Activated B cell treated with CpG ODN at 0.5 μM for 24 hours (primary cell): Measurements from ENCODE around the gene AFF1. TPM values are rescaled to one million over a fixed set of nuclear protein-coding genes. Genes with fewer than 3 reads are reported as not detected.
"Not testable (repeated sequence)": the region's sequence is repeated elsewhere in the genome, so short reads cannot be mapped to it uniquely, and the experiment has no call there.

Source experiments
- ATAC-seq: fragments of 200-7000 bp; cut with Tn5 transposase; one replicate; pipeline ENCODE4 v1.10.0; 2021; ENCODE audit warnings: low read depth, mild to moderate bottlenecking, moderate library complexity
- CTCF ChIA-PET: fragments of 350-600 bp; sonication (Branson Sonifier 250); formaldehyde crosslinking; loops from one replicate; lab custom pipeline; 2021; ENCODE audit warnings: antibody characterized with exemption; lab: Charles Lee
- POLR2A ChIA-PET: fragments of 350-600 bp; sonication (Branson Sonifier 250); formaldehyde crosslinking; loops from one replicate; lab custom pipeline; 2021; ENCODE audit warnings: antibody characterized with exemption; lab: Charles Lee
- DNase-seq: peaks from one replicate; pipeline ENCODE4 v3.0.0; 2022
- H3K27ac Mint-ChIP-seq: one replicate; pipeline ENCODE4 v1.8.0; 2020; ENCODE audit warnings: mixed read lengths
- H3K27me3 Mint-ChIP-seq: one replicate; pipeline ENCODE4 v1.8.0; 2021; ENCODE audit warnings: mixed read lengths
- H3K36me3 Mint-ChIP-seq: one replicate; pipeline ENCODE4 v1.8.0; 2021; ENCODE audit warnings: low read depth, mixed read lengths
- H3K4me1 Mint-ChIP-seq: one replicate; pipeline ENCODE4 v1.8.0; 2021; ENCODE audit warnings: mixed read lengths
- H3K4me3 Mint-ChIP-seq: one replicate; pipeline ENCODE4 v1.8.0; 2020; ENCODE audit warnings: mild to moderate bottlenecking, mixed read lengths
- H3K9me3 Mint-ChIP-seq: one replicate; pipeline ENCODE4 v1.8.0; 2020; ENCODE audit warnings: mixed read lengths
- CTCF ChIP-seq: fragments of 200-600 bp; IDR thresholded peaks from one replicate; pipeline ENCODE4 v1.8.0; 2022; ENCODE audit warnings: antibody characterized with exemption, mild to moderate bottlenecking
- intact Hi-C: fragments of 100-400 bp; cut with micrococcal nuclease; formaldehyde crosslinking; loops from one replicate; pipeline ENCODE4 v1.15.1; 2024
- total RNA-seq: library from RNA; stranded (reverse); gene quantifications from 2 replicates; pipeline ENCODE4 v1.2.3, GENCODE V29; 2022

AFF1 gene
- total RNA-seq, 1 donor from 2014 or later: 60.8 TPM

GRCh38 chr4:87077914-87078585, 143.2 kb downstream of the AFF1 start:
- Mint-ChIP-seq H3K4me1 (peaks cover 45% of the 10 kb centered on the region), H3K27ac (no peak overlapping the region), H3K9me3 (no peaks in the 10 kb centered on the region), H3K4me3 (no peak overlapping the region), H3K27me3 (no peaks in the 10 kb centered on the region), H3K36me3 (peaks cover 3% of the 10 kb centered on the region)
- no peak for DNase-seq
- intact Hi-C loops: no loop called here
- no peak for ATAC-seq
- ChIA-PET POLR2A (no interaction called here), CTCF (no interaction called here)
- TF ChIP-seq CTCF: no peak

GRCh38 chr4:87078987-87079486, 144.2 kb downstream of the AFF1 start:
- peaks cover 35% of the 10 kb centered on the region for H3K4me1 Mint-ChIP-seq
- intact Hi-C loops: no loop called here
- no peak overlapping the region for H3K4me3 Mint-ChIP-seq
- H3K27ac Mint-ChIP-seq: no peak overlapping the region
- DNase-seq (no peak), ATAC-seq (no peak)
- H3K27me3 Mint-ChIP-seq: no peaks in the 10 kb centered on the region
- no peak for TF ChIP-seq CTCF
- H3K9me3 Mint-ChIP-seq: no peaks in the 10 kb centered on the region
- ChIA-PET CTCF (interaction anchor here (1.1 to 1.3 kb wide), 2 partner anchors 13 to 156 kb away, joined by 4 to 6 read pairs; no protein-coding TSS in a partner anchor), POLR2A (interaction anchor here (0.9 to 1.1 kb wide), 2 partner anchors 57 to 73 kb away, joined by 3 to 5 read pairs; no protein-coding TSS in a partner anchor)
- peaks cover 5% of the 10 kb centered on the region for H3K36me3 Mint-ChIP-seq

GRCh38 chr4:87079967-87080366, 145.2 kb downstream of the AFF1 start:
- Mint-ChIP-seq H3K27me3 (no peaks in the 10 kb centered on the region), H3K27ac (no peak overlapping the region), H3K4me1 (peaks cover 27% of the 10 kb centered on the region), H3K4me3 (no peak overlapping the region), H3K36me3 (peaks cover 13% of the 10 kb centered on the region), H3K9me3 (no peaks in the 10 kb centered on the region)
- no peak for TF ChIP-seq CTCF
- ATAC-seq: no peak
- intact Hi-C loops: no loop called here
- ChIA-PET POLR2A (interaction anchor here (1.1 kb wide), 1 partner anchor 74 kb away, joined by 5 read pairs; no protein-coding TSS in a partner anchor), CTCF (interaction anchor here (1.1 to 1.3 kb wide), 2 partner anchors 12 to 157 kb away, joined by 4 to 6 read pairs; no protein-coding TSS in a partner anchor)
- DNase-seq: no peak

- TF ChIP-seq CTCF: no peak
- Mint-ChIP-seq H3K36me3 (peaks cover 13% of the 10 kb centered on the region), H3K27ac (no peak overlapping the region), H3K4me3 (no peak overlapping the region), H3K27me3 (no peaks in the 10 kb centered on the region), H3K9me3 (no peaks in the 10 kb centered on the region), H3K4me1 (peaks cover 24% of the 10 kb centered on the region)
- CTCF ChIA-PET: interaction anchor here (1.3 kb wide), 1 partner anchor 12 kb away, joined by 6 read pairs; no protein-coding TSS in a partner anchor
- no peak for ATAC-seq
- POLR2A ChIA-PET: no interaction called here
- intact Hi-C loops: no loop called here
- no peak for DNase-seq
These were observed 145.7 kb downstream of the AFF1 start for GRCh38 chr4:87080462-87080861.

- no peak for DNase-seq
- H3K27ac Mint-ChIP-seq: no peak overlapping the region
- intact Hi-C loops: no loop called here
- H3K4me1 Mint-ChIP-seq: peaks cover 22% of the 10 kb centered on the region
- ChIA-PET POLR2A (no interaction called here), CTCF (interaction anchor here (1.0 kb wide), 1 partner anchor 11 kb away, joined by 3 read pairs; no protein-coding TSS in a partner anchor)
- no peak for ATAC-seq
- H3K27me3 Mint-ChIP-seq: no peaks in the 10 kb centered on the region
- no peak overlapping the region for H3K4me3 Mint-ChIP-seq
- peaks cover 20% of the 10 kb centered on the region for H3K36me3 Mint-ChIP-seq
- H3K9me3 Mint-ChIP-seq: no peaks in the 10 kb centered on the region
- no peak for TF ChIP-seq CTCF
These were observed 147.0 kb downstream of the AFF1 start for GRCh38 chr4:87081826-87082225.

GRCh38 chr4:87085732-87086131, 150.9 kb downstream of the AFF1 start:
- H3K4me3 Mint-ChIP-seq, DNase-seq, H3K27me3 Mint-ChIP-seq, H3K27ac Mint-ChIP-seq, intact Hi-C loops, H3K9me3 Mint-ChIP-seq, ATAC-seq, CTCF ChIA-PET: not testable (repeated sequence)
- POLR2A ChIA-PET: interaction anchor here (0.7 kb wide), 1 partner anchor 77 kb away, joined by 7 read pairs; no protein-coding TSS in a partner anchor
- peaks cover 32% of the 10 kb centered on the region for H3K36me3 Mint-ChIP-seq
- peaks cover 13% of the 10 kb centered on the region for H3K4me1 Mint-ChIP-seq
